Duodenal mucosa (tissue), 2 donors: ENCODE results near the gene ITPR1.

Source experiments
- H3K27ac ChIP-seq: one replicate; pipeline ENCODE4 v1.7.0; 2013; ENCODE audit warnings: low read depth, low read length
- H3K27me3 ChIP-seq, 2 donors: one replicate each; pipeline ENCODE4 v1.7.0; 2013; ENCODE audit warnings: low read length in 2 of 2, control low read depth in 1 of 2; ENCODE audit not compliant: insufficient read depth in 2 of 2, control insufficient read depth in 1 of 2
- H3K36me3 ChIP-seq, 2 donors: one replicate each; pipeline ENCODE4 v1.7.0; 2013; ENCODE audit warnings: low read length in 2 of 2, control low read depth in 1 of 2; ENCODE audit not compliant: insufficient read depth in 2 of 2, control insufficient read depth in 1 of 2
- H3K4me1 ChIP-seq, 2 donors: one replicate each; pipeline ENCODE4 v1.7.0; 2013; ENCODE audit warnings: low read length in 2 of 2, control low read depth in 1 of 2; ENCODE audit not compliant: insufficient read depth in 2 of 2, control insufficient read depth in 1 of 2
- H3K4me3 ChIP-seq, 2 donors: one replicate each; pipeline ENCODE4 v1.7.0; 2013; ENCODE audit warnings: low read length in 2 of 2, low read depth in 1 of 2
- H3K9ac ChIP-seq, 2 donors: one replicate each; pipeline ENCODE4 v1.7.0; 2013; ENCODE audit warnings: low read length in 2 of 2, low read depth in 1 of 2
- H3K9me3 ChIP-seq, 2 donors: one replicate each; pipeline ENCODE4 v1.7.0; 2013; ENCODE audit warnings: low read length in 2 of 2, control low read depth in 1 of 2; ENCODE audit not compliant: control insufficient read depth in 1 of 2

ITPR1 gene

GRCh38 chr3:4833471-4833870, 340.3 kb downstream of the ITPR1 start:
- H3K27me3 ChIP-seq: no peaks in the 10 kb centered on the region
- H3K4me1 ChIP-seq: peaks cover 14 to 15% of the 10 kb centered on the region in 2 donors
- H3K4me3 ChIP-seq: no peak overlapping the region
- H3K27ac ChIP-seq: no peak overlapping the region
- H3K9ac ChIP-seq: peak overlapping the region in 1 of 2 donors; percentile 7
- no peaks in the 10 kb centered on the region for H3K36me3 ChIP-seq
- H3K9me3 ChIP-seq: no peaks in the 10 kb centered on the region

- Histone ChIP-seq H3K9me3 (no peaks in the 10 kb centered on the region), H3K4me1 (peaks cover 8 to 11% of the 10 kb centered on the region in 2 donors), H3K27me3 (no peaks in the 10 kb centered on the region), H3K36me3 (no peaks in the 10 kb centered on the region), H3K4me3 (peak overlapping the region in 1 of 2 donors; percentile 22), H3K9ac (no peak overlapping the region), H3K27ac (no peak overlapping the region)
These were observed 341.3 kb downstream of the ITPR1 start for GRCh38 chr3:4834403-4834866.

- Histone ChIP-seq H3K27ac (no peak overlapping the region), H3K4me1 (peaks cover 8 to 11% of the 10 kb centered on the region in 2 donors)
These were observed 342.5 kb downstream of the ITPR1 start for GRCh38 chr3:4835616-4836043.

GRCh38 chr3:4836516-4836915, 343.4 kb downstream of the ITPR1 start:
- Histone ChIP-seq H3K27ac (no peak overlapping the region), H3K36me3 (no peaks in the 10 kb centered on the region), H3K27me3 (no peaks in the 10 kb centered on the region), H3K4me3 (no peak overlapping the region), H3K9me3 (no peaks in the 10 kb centered on the region), H3K4me1 (peaks cover 7 to 9% of the 10 kb centered on the region in 2 donors), H3K9ac (no peak overlapping the region)

More at GRCh38 chr3:4835616-4836043, 342.5 kb downstream of the ITPR1 start:
- no peaks in the 10 kb centered on the region for H3K9me3 ChIP-seq
- H3K9ac ChIP-seq: no peak overlapping the region
- H3K4me3 ChIP-seq: no peak overlapping the region
- H3K36me3 ChIP-seq: no peaks in the 10 kb centered on the region
- no peaks in the 10 kb centered on the region for H3K27me3 ChIP-seq

- no peak overlapping the region for H3K4me3 ChIP-seq
- H3K4me1 ChIP-seq: peaks cover 0 to 7% of the 10 kb centered on the region in 2 donors
- H3K9ac ChIP-seq: no peak overlapping the region
- H3K9me3 ChIP-seq: no peaks in the 10 kb centered on the region
- H3K27me3 ChIP-seq: no peaks in the 10 kb centered on the region
- H3K27ac ChIP-seq: no peak overlapping the region
- H3K36me3 ChIP-seq: no peaks in the 10 kb centered on the region
These were observed 344.3 kb downstream of the ITPR1 start for GRCh38 chr3:4837374-4837930.

GRCh38 chr3:4838621-4839022, 345.5 kb downstream of the ITPR1 start:
- Histone ChIP-seq H3K27ac (no peak overlapping the region), H3K4me3 (no peak overlapping the region), H3K4me1 (peaks cover 0 to 5% of the 10 kb centered on the region in 2 donors), H3K27me3 (no peaks in the 10 kb centered on the region), H3K9ac (no peak overlapping the region), H3K36me3 (no peaks in the 10 kb centered on the region), H3K9me3 (no peaks in the 10 kb centered on the region)

- H3K9me3 ChIP-seq: no peaks in the 10 kb centered on the region
- no peaks in the 10 kb centered on the region for H3K4me1 ChIP-seq
- no peaks in the 10 kb centered on the region for H3K27me3 ChIP-seq
- H3K27ac ChIP-seq: no peak overlapping the region
- H3K36me3 ChIP-seq: no peaks in the 10 kb centered on the region
- H3K9ac ChIP-seq: no peak overlapping the region
- H3K4me3 ChIP-seq: no peak overlapping the region
These were observed 346.1 kb downstream of the ITPR1 start for GRCh38 chr3:4839278-4839677.

- H3K27ac ChIP-seq: no peak overlapping the region
- H3K36me3 ChIP-seq: no peaks in the 10 kb centered on the region
- no peaks in the 10 kb centered on the region for H3K9me3 ChIP-seq
- H3K9ac ChIP-seq: no peak overlapping the region
- no peak overlapping the region for H3K4me3 ChIP-seq
- H3K27me3 ChIP-seq: no peaks in the 10 kb centered on the region
- H3K4me1 ChIP-seq: no peaks in the 10 kb centered on the region
These were observed 348.1 kb downstream of the ITPR1 start for GRCh38 chr3:4841225-4841624.

- H3K4me3 ChIP-seq: no peak overlapping the region
- H3K27me3 ChIP-seq: no peaks in the 10 kb centered on the region
- H3K4me1 ChIP-seq: no peaks in the 10 kb centered on the region
- H3K27ac ChIP-seq: no peak overlapping the region
- no peak overlapping the region for H3K9ac ChIP-seq
- H3K9me3 ChIP-seq: no peaks in the 10 kb centered on the region
- no peaks in the 10 kb centered on the region for H3K36me3 ChIP-seq
These were observed 348.8 kb downstream of the ITPR1 start for GRCh38 chr3:4841776-4842440.

GRCh38 chr3:4843619-4844018, 350.5 kb downstream of the ITPR1 start:
- H3K4me3 ChIP-seq: no peak overlapping the region

More at GRCh38 chr3:4843619-4844018, 350.5 kb downstream of the ITPR1 start:
- peaks cover 8 to 10% of the 10 kb centered on the region in 2 donors for H3K4me1 ChIP-seq
- H3K27ac ChIP-seq: no peak overlapping the region
- no peak overlapping the region for H3K9ac ChIP-seq
- no peaks in the 10 kb centered on the region for H3K36me3 ChIP-seq
- no peaks in the 10 kb centered on the region for H3K9me3 ChIP-seq
- no peaks in the 10 kb centered on the region for H3K27me3 ChIP-seq
